Stomach (tissue), 4 donors: ENCODE measurements around the gene SLC6A12.

Experiments used
- POLR2A ChIP-seq, 4 donors: fragments of 450-650 bp; IDR thresholded peaks; one replicate each; pipeline ENCODE4 v1.6.1; 2016; ENCODE audit warnings: antibody characterized with exemption in 4 of 4, control low read depth in 2 of 4, mild to moderate bottlenecking in 1 of 4, moderate library complexity in 1 of 4
- TF ChIP-seq, protein P1 (sequence below), 7 experiments: fragments of 450-650 bp in 4 of 7; fragments of 200-600 bp in 3 of 7; sonication (generic) in 3 of 7; IDR thresholded peaks; one replicate each; pipeline ENCODE4 v1.5.1; 2016 to 2019; ENCODE audit warnings: antibody characterized with exemption in 7 of 7, control low read depth in 2 of 7, mild to moderate bottlenecking in 1 of 7

DNA sequence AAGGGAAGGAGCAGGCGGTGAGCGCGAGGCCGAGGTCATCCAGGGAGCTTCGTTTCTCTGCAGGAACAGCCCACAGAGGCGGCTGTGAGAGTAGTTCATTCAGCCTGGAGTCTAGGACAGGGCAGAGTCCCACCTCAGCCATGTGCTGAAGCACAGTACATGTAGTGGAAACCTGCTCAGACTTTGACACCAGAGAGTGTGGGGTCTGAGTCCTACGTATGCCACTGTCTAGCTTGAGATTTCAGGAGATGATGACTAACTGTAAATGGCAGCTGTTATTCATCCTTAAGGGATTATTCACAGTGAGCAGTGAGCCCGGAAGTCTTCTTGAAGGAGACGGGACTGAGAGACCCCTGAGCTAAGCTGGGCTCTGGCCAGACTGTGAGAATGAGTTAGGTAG lies 49.6 kb upstream of the SLC6A12 start:
- TF ChIP-seq, protein P1, sequence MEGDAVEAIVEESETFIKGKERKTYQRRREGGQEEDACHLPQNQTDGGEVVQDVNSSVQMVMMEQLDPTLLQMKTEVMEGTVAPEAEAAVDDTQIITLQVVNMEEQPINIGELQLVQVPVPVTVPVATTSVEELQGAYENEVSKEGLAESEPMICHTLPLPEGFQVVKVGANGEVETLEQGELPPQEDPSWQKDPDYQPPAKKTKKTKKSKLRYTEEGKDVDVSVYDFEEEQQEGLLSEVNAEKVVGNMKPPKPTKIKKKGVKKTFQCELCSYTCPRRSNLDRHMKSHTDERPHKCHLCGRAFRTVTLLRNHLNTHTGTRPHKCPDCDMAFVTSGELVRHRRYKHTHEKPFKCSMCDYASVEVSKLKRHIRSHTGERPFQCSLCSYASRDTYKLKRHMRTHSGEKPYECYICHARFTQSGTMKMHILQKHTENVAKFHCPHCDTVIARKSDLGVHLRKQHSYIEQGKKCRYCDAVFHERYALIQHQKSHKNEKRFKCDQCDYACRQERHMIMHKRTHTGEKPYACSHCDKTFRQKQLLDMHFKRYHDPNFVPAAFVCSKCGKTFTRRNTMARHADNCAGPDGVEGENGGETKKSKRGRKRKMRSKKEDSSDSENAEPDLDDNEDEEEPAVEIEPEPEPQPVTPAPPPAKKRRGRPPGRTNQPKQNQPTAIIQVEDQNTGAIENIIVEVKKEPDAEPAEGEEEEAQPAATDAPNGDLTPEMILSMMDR (IDR thresholded peaks at IDR 0.05) = no peak
- no peak for TF ChIP-seq POLR2A (IDR thresholded peaks at IDR 0.05)
